DMS114 treated with DMSO at 0.1 percent for 48 hours (cell line): ENCODE measurements around the gene TAT.
"Not testable (repeated sequence)": the region's sequence is repeated elsewhere in the genome, so short reads cannot be mapped to it uniquely, and the experiment has no call there.

ENCODE experiments used
- DNase-seq: peaks from one replicate; lab custom pipeline; 2025; ENCODE audit not compliant: unreplicated experiment; lab: John Stamatoyannopoulos, UW

The TAT gene

DNA sequence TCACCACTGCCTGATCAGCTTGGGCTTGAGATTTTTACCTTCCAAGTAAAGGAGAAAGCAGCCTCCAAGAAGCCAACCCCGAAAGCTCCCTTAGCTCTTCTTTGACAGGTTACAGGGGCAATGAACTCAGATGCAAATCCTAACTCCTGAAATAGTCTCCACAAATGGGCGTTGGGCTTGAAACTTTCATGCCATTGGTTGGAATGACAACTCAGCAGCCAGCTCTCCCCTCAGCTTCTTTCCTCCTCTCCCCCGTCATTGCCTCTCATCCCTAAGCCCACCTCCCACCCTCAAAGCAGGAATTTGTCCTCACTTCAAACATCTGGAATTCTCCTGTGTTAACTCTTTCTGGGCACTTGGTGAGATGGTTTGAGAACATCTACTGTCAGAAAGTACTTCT, at the start of gene TAT:
Gene TAT, minus strand, starts transcription at position 122 of the 400 bp plus-strand sequence. CDS start 677 bp downstream, outside the sequence.
- no peak for DNase-seq

DNA sequence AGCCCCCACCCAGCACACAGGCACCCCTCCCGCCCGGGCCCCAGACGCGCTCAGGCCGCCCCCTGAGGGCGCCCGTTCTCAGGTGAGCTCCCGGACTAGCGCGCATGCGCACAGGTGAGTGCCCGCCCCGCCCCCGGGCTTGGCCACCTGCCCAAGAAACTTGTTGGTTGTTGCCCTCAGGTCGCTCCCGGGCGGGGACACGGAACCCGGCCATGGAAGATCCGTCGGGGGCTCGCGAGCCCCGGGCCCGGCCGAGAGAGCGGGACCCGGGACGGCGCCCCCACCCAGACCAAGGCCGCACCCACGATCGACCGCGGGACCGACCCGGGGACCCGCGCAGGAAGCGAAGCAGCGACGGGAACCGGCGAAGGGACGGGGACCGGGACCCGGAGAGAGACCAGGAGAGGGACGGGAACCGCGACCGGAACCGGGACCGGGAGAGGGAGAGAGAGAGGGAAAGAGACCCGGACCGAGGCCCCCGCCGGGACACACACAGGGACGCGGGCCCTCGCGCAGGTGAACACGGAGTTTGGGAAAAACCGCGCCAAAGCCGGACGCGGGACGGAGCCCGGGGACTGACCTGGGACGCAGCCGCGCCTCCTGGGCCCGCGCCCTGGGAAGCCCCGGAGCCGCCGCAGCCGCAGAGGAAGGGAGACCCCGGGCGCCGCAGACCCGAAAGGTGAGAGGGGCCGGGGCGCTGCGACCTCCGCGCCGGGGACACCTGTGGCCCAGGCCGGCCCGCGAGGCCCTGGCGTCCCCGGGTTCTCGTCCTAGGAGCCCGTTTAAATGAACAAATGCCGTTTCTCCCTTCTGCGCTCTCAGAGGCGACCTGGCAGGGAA, 49.3 kb upstream of the TAT start, which contains the start of gene MARVELD3:
Gene MARVELD3, plus strand, starts transcription at position 167 of the 840 bp plus-strand sequence. Its CDS starts 46 bp downstream, at position 213.
- no peak for DNase-seq

DNA sequence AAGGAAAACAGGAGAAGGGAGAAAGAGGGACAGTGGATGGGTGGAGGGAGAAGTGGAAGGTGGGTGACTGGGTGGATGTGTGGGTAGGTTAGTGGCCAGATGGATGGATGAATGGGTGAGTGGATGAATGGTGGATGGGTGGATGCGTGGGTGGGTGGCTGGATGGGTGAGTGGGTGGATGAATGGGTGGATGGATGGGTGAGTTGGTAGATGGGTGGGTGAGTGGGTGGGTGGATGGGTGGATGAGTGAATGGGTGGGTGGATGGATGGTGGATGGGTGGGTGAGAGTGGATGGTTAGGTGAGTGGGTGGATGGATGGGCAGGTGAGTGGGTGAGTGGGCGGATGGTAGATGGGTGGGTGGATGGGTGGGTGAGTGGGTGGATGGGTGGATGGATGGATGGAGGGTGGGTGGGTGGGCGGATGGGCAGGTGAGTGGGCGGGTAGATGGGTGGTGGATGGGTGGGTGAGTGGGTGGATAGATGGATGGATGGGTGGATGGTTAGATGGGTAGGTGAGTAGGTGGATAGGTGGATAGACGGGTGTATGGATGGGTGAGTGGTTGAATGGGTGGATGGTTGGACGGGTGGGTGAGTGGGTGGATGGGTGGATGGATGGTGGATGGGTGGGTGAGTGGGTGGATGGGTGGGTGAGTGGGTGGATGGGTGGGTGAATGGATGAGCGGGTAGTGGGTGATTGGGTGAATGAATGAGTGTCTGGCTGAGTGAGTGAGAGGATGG, 48.4 kb upstream of the TAT start:
- DNase-seq: no peak

DNA sequence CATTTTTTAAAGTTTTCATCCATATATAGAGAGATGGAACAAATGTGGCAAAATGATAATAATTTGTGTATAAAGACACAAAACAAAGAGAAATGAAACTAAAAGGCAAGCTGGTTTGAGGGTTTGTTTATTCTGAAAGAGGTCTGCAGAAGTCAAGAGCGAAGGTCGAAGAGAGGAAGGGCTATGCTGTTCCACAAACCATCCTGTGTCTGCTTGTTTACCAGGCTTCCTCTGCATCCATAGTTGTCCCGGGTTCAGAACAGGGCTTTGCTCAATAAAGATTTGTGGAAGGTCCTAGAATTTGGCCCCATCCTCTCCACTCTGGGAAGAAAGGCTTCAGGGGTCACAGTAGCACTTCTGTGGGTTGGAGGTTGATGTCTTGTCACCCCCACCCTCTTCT, 46.7 kb upstream of the TAT start:
- no peak for DNase-seq

DNA sequence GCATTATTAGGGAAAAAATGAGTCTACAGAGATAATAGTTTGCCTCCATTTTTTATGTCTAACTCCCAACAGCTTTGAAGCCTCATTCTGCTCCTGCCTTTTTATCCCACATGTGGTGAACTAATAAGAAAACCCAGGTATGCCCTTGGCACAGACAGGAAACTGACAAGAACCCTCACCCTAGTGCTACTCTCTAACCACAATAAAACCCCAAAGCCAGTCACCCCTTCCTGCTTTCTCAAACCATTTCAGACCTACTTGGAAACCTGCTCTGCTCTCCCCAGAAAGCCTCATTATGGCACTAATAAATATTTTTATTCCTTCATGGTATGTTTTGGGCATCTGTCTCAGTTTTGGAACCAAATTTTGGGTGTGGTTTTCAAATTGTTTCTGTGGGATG, 45.2 kb upstream of the TAT start:
- no peak for DNase-seq

DNA sequence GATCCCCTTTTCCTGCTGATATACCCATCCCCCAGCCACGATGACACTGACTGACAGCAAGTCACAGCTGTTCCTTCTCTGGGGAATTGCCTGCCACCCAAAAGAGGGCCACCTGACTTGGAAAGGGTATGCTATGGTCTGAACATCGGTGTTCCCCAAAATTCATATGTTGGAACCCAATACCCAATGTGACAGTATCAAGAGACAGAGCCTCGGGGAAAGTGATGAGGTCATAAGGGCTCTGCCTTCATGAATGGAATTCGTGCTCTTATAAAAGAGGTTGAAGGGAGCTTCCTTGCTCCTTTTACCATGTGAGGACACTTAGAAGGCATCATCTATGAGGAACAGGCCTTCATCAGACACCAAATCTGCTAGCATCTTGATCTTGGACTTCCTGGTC, 41.5 kb upstream of the TAT start:
- DNase-seq: no peak

DNA sequence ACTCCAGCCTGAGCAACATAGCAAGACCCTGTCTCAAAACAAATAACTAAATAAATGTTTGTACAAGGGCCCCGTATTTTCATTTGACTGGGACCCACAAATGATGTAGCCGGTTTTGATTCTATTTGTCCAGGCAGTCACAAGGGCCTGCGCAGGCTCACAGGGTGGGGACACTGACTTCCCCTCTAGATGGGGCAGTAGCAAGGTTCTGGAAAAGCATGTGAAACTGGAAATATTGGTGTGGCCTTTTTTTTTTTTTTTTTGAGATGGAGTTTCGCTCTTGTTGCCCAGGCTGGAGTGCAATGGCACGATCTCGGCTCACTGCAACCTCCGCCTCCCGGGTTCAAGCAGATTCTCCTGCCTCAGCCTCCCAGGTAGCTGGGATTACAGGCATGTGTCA, 38.1 kb upstream of the TAT start:
- not testable (repeated sequence) for DNase-seq

DNA sequence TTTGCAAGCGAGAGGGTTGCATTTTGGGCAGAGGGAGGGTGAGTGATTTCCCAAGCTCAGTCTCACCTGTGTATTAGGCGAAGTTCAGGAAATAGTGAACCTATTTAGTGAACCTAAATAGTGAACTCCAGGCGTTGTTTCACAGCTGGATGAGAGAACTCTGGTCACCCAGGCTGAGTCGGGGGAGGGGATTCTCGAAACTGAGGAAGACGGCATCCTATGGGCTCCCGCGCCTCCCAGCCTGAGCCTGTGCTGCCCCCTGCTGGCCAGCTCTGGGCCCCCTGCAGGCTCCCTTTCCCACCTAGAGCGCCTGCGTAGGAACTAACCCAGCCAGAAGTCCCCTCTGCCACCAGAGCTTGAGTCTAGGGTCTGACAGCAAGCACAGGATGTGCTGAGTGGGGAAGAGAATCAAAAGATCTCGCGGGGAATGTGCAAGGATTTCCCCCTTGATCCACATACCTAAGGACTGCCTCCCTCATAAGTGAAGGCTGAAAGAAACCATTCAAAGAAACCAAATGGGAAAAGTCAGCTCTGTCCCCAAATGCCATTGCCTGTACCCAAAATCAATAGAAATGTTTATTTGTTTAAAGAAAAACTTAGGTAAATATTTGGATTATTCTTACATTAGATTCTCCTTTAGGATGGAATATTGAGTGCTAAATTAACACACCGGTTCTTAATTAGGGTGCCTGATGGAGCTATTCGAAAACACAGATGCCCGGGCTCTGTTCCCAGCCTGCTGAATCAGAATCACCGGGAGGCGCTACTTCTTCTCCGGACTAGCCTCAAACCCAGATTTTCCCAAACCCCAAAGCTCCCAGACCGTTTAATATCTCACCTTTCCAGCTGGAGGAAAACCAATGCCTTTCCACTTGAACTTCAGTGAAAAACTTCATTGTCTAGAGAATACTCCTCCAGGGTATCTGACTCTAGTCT, 34.3 kb upstream of the TAT start:
- DNase-seq: peak; percentile 74

DNA sequence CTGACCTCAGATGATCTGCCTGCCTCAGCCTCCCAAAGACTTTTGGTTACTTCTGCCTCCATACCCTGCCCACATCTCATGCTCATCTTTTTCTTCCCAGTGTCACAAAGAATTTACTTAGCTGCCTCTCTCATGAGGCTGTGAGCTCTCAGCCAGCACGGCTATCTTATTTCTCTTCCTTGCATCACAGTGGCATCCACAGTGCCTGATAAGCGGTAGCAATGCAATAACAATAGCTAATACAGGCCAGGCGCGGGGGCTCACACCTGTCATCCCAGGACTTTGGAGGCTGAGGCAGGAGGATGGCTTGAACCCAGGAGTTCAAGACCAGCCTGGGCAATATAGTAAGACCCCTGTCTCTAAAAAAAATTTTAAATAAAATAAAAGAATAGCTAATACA, 33.6 kb upstream of the TAT start:
- no peak for DNase-seq

DNA sequence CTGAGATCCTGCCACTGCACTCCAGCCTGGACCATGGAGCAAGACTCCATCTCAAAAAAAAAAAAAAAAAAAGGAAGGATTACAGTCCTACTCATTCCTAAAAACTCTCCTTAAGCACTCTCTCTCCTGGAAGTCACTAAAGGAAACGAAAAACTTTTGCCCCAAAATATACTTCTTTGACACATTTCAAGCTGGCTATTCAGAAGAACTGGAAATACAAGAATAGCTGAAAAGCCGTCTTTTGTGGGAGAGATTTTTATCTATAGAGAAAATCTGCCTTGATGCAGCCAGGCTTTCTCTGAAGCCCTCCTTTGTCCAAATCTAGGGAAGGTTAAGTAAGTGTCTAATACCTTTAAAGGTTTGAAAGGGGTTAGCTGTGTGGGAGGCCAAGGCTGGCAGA, 32.2 kb upstream of the TAT start:
- DNase-seq: no peak

DNA sequence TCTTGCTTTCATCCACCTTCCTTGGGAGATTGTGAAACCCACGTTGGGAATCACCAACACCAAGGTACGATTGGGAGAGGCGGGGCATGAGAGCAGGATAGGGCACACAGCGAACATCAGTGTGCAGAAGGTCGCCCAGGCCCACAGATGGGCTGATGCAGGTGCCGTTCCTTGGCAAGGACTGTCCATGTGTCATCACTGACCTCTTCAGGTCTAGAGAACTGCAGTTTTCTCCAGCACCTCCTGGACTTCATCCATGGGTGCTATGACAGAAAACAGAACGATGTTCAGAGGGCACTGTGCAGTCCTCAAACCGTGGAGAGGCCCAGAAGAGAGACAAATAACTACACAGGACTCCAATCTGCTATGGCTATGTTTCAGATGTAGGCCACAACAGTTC, 23.9 kb upstream of the TAT start:
- DNase-seq: no peak

DNA sequence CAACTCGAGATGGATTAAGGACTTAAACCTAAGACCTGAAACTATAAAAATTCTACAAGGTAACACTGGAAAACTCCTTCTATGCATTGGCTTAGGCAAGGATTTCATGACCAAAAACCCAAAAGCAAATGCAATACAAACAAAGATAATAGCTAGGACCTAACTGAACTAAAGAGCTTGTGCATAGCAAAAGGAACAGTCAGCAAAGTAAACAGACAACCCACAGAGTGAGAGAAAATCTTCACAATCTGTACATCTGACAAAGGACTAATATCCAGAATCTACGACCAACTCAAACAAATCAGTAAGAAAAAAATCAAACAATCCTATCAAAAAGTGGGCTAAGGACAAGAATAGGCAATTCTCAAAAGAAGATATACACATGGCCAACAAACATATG, 21.5 kb upstream of the TAT start:
- DNase-seq: not testable (repeated sequence)

DNA sequence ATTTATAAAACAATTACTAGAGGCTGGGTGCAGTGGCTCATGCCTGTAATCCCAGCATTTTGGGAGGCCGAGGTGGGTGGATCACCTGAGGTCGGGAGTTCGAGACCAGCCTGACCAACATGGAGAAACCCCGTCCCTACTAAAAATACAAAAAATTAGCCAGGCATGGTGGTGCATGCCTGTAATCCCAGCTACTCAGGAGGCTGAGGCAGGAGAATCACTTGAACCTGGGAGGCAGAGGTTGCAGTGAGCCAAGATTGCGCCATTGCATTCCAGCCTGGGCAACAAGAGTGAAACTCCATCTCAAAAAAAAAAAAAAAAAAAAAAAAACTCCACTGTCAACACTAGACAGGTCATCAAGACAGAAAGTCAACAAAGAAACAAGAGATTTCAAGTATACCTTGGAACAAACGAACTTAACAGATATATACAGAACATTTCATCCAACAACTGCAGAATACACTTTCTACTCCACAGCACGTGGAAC, 18.5 kb upstream of the TAT start:
- DNase-seq: not testable (repeated sequence)

DNA sequence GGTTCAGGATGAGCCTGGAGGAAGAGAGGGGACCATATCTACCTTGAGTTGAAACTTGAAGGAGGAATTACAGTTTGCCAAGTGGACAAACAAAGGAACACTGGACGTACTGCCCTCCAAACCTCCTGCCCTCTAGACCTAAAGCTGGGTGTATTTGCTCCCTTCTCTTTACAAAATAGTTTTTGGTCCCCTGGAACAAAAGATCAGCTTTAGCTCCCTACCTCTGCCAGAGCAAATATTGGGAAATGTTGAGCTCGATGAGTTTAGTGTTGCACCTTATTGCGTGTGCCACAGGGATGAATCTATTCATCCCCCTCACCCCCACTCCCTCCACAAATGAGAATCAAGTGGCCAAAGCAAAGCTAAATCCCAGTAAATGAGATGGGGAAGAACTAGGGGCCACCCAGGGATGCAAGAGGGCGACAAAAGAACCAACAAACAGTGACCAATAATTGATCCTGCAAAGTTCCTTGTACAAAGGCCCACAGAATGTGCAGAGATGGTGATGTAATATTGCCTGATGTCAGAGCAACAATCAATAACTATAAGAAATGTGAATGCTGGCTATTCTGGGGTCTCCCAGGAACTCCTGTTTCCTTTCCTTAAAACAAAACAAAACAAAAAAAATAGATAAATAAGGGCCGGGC, 17.2 kb upstream of the TAT start:
- no peak for DNase-seq

DNA sequence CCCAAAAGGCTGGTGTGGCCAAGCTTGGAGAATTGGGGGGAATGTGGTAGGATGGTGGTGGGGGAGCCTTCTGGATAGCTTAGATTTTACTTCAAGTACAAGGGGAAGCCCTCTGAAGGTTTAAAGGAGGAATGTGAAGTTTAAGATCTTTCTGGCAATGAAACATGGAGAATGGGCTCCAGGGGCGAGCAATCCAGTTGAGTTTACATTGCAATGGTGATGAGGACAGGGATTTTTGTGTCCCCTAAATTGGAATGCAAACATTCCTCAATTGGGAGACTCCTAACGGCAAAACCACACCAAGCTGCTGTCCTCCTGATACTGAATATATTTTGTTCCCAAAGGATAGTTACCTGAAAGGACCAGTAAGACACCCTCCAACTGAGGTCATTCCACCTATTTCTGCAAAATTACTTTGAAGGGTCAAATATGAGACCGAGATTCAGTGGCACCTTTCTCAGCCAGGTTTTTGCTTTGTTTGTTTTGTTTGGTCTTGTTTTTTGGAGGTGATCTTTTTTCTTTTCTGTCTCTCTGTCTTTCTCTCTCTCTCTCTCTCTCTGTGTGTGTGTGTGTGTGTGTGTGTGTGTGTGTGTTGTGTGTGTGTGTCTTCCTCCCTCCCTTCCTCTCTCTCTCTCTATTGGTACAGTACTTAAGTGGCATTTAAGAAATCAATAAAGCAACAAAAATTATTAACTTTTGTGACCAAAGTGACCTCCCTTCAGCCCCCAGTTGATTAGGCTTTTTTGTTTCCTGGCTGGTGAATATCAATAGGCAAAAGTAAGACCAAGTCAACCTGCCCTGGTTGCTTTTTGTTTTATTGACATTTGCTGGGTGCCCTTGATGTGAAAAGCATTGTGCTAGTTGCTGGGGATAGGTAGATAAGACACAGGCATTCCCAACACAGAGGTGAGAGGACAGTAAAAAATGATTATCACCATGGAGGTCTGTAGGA, 16.4 kb upstream of the TAT start:
- no peak for DNase-seq

DNA sequence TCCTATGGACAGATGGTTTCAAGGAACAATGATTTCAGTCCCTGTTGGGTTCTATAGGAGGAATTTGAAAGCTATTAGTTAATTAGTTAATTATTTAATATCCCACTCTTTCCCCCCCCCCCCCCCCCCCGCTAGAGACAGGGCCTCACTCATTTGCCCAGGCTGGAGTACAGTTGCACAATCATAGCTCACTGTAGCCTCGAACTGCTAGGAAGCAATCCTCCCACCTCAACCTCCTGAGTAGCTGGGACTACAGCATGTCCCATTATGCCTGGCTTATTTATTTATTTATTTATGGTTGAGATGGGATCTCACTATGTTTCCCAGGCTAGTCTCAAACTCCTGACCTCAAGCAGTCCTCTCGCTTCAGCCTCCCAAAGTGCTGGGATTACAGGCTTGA, 15.0 kb upstream of the TAT start:
- DNase-seq: no peak

DNA sequence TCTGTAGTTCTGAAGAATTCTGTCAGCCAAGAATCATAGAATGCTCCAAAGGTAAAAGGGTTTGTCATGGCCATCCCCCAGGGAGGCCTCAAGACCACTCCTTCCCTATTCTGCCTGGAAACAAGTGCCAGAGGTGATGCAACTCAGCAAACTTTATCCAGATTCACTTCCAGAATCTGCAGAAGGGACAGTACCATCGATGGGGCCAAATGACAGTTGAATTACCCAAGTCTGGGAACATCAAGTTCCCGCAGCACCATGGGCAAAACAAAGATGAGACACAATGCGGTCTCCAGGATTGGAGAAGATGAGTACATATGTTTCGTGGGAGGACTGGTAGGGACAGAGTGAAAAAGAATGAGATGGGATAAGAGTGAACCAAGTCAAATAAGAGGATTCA, 13.7 kb upstream of the TAT start:
- DNase-seq: no peak

DNA sequence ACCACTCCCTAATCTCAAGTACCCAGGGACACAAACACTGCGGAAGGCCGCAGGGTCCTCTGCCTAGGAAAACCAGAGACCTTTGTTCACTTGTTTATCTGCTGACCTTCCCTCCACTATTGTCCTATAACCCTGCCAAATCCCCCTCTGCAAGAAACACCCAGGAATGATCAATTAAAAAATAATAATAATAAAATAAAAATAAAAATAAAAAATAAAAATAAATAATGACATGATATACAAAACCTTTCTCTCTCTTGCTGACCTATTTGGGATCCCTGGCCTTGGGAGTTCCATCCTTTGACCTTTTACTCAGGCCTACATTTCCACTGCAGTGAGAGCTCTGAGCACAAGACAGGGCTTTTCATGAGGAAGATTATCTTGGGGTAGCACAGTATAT, 13.2 kb upstream of the TAT start:
- not testable (repeated sequence) for DNase-seq

DNA sequence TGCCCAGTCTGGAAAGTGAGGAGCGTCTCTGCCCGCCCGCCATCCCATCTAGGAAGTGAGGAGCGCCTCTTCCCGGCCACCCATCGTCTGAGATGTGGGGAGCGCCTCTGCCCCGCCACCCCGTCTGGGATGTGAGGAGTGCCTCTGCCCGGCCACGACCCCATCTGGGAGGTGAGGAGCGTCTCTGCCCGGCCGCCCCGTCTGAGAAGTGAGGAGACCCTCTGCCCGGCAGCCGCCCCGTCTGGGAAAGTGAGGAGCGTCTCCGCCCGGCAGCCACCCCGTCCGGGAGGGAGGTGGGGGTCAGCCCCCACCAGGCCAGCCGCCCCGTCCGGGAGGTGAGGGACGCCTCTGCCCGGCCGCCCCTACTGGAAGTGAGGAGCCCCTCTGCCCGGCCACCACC, 12.4 kb upstream of the TAT start:
- not testable (repeated sequence) for DNase-seq
